GM23338 (cell line): ENCODE results near the gene MIER2. TPM values are rescaled to one million over a fixed set of nuclear protein-coding genes. Genes with fewer than 3 reads are reported as not detected.

ENCODE experiments used
- ATAC-seq: fragments of 200-7000 bp; cut with Tn5 transposase; 3 replicates; pipeline ENCODE4 v1.9.1; 2020
- DNase-seq: peaks from one replicate; pipeline ENCODE4 v3.0.0-alpha.2; 2015; ENCODE audit warnings: low spot score
- H2AFZ ChIP-seq: fragments of 200-600 bp; sonication (generic); 2 replicates; pipeline ENCODE4 v1.8.0; 2016; ENCODE audit warnings: antibody characterized with exemption, mild to moderate bottlenecking, moderate library complexity
- H3F3A ChIP-seq: fragments of 200-600 bp; sonication (generic); replicated peaks from 2 replicates; pipeline ENCODE4 v1.8.0; 2017; ENCODE audit warnings: antibody characterized with exemption, mixed run types, low read depth
- H3K27ac ChIP-seq: fragments of 200-600 bp; sonication (generic); 2 replicates; pipeline ENCODE4 v1.6.1; 2016; ENCODE audit warnings: low read depth
- H3K27me3 ChIP-seq: fragments of 200-600 bp; sonication (generic); 2 replicates; pipeline ENCODE4 v1.8.0; 2016; ENCODE audit warnings: mild to moderate bottlenecking, mixed run types, moderate library complexity; ENCODE audit not compliant: insufficient read depth
- H3K36me3 ChIP-seq: fragments of 200-600 bp; sonication (generic); 2 replicates; pipeline ENCODE4 v1.8.0; 2016; ENCODE audit warnings: mild to moderate bottlenecking; ENCODE audit not compliant: insufficient read depth
- H3K4me1 ChIP-seq: fragments of 200-600 bp; sonication (generic); 2 replicates; pipeline ENCODE4 v1.8.0; 2016; ENCODE audit warnings: mild to moderate bottlenecking, moderate library complexity; ENCODE audit not compliant: insufficient read depth
- H3K4me2 ChIP-seq: fragments of 200-600 bp; sonication (generic); 2 replicates; pipeline ENCODE4 v1.7.1; 2017; ENCODE audit warnings: mixed run types
- H3K4me3 ChIP-seq: fragments of 200-600 bp; sonication (generic); 2 replicates; pipeline ENCODE4 v1.6.1; 2016; ENCODE audit warnings: mixed run types
- H3K79me2 ChIP-seq: fragments of 200-600 bp; sonication (generic); replicated peaks from 2 replicates; pipeline ENCODE4 v1.8.0; 2017; ENCODE audit warnings: mild to moderate bottlenecking; ENCODE audit not compliant: insufficient read depth
- H3K9me2 ChIP-seq: fragments of 200-600 bp; sonication (generic); 2 replicates; pipeline ENCODE4 v1.8.0; 2017; ENCODE audit not compliant: insufficient read depth
- H4K20me1 ChIP-seq: fragments of 200-600 bp; sonication (generic); replicated peaks from 2 replicates; pipeline ENCODE4 v1.8.0; 2017; ENCODE audit warnings: mild to moderate bottlenecking; ENCODE audit not compliant: insufficient read depth
- H3K27ac Mint-ChIP-seq: 2 replicates; pipeline ENCODE4 v1.8.0; 2020; ENCODE audit warnings: inconsistent platforms, mild to moderate bottlenecking, moderate library complexity, mixed read lengths
- H3K27me3 Mint-ChIP-seq: 3 replicates; pipeline ENCODE4 v1.8.0; 2022; ENCODE audit warnings: low read depth, mild to moderate bottlenecking, moderate library complexity, mixed read lengths, inconsistent platforms; ENCODE audit not compliant: insufficient read depth, poor library complexity
- H3K36me3 Mint-ChIP-seq: 3 replicates; pipeline ENCODE4 v1.8.0; 2021; ENCODE audit warnings: low read depth, mild to moderate bottlenecking, inconsistent platforms, moderate library complexity, mixed read lengths
- H3K4me1 Mint-ChIP-seq: 3 replicates; pipeline ENCODE4 v1.8.0; 2020; ENCODE audit warnings: mild to moderate bottlenecking, inconsistent platforms, mixed read lengths
- H3K4me3 Mint-ChIP-seq: 3 replicates; pipeline ENCODE4 v1.8.0; 2021; ENCODE audit warnings: moderate library complexity, mild to moderate bottlenecking, inconsistent platforms, mixed read lengths
- H3K9me3 Mint-ChIP-seq: 3 replicates; pipeline ENCODE4 v1.8.0; 2020; ENCODE audit warnings: moderate library complexity, mild to moderate bottlenecking, inconsistent platforms, mixed read lengths
- EZH2 ChIP-seq: fragments of 200-600 bp; sonication (generic); IDR thresholded peaks from one replicate; pipeline ENCODE4 v1.8.0; 2017; ENCODE audit warnings: antibody characterized with exemption, mild to moderate bottlenecking, low read depth; ENCODE audit not compliant: unreplicated experiment
- EZH2phosphoT487 ChIP-seq: fragments of 200-600 bp; sonication (generic); IDR thresholded peaks from one replicate; pipeline ENCODE4 v1.8.1; 2018; ENCODE audit warnings: antibody characterized with exemption; ENCODE audit not compliant: unreplicated experiment
- NANOG ChIP-seq: IDR thresholded peaks from 2 replicates; pipeline ENCODE4 v1.6.1; 2016; ENCODE audit warnings: antibody characterized with exemption, borderline replicate concordance
- POLR2AphosphoS5 ChIP-seq: IDR thresholded peaks from 2 replicates; pipeline ENCODE4 v1.6.1; 2016; ENCODE audit warnings: antibody characterized with exemption, low read depth
- STAT1 ChIP-seq: IDR thresholded peaks from one replicate; pipeline ENCODE4 v1.6.1; 2016; ENCODE audit warnings: antibody characterized with exemption; ENCODE audit not compliant: unreplicated experiment
- ZNF331 ChIP-seq: fragments of 250-450 bp; sonication (Bioruptor Pico); IDR thresholded peaks from 2 replicates; pipeline ENCODE4 v1.5.0; 2020; ENCODE audit warnings: low read depth, mild to moderate bottlenecking, moderate library complexity
- polyA plus RNA-seq: library from polyadenylated mRNA; unstranded; fragments of >200 nt; fragmentation: Nextera tagmentation; extraction: Ambion mirVana; gene quantifications from 2 replicates; pipeline ENCODE4 v1.2.1, GENCODE V29; 2016
- total RNA-seq: library from RNA; depleted of rRNA; stranded (reverse); fragments of >200 nt; shearing (Covaris generic); gene quantifications from 2 replicates; pipeline ENCODE4 v1.2.3, GENCODE V29; 2014
- TF ChIP-seq, protein P1 (sequence below): fragments of 250-450 bp; sonication (Bioruptor Pico); IDR thresholded peaks from 2 replicates; pipeline ENCODE4 v1.5.0; 2020; ENCODE audit warnings: mild to moderate bottlenecking, moderate library complexity
- TF ChIP-seq, protein P2 (sequence below), 2 experiments: fragments of 200-600 bp in 1 of 2; sonication (generic) in 1 of 2; conservative IDR thresholded peaks; 2 replicates each; pipeline versions ENCODE4 v1.5.1 to v1.6.1; 2016 to 2017; ENCODE audit warnings: antibody characterized with exemption in 2 of 2, low read depth in 2 of 2, mild to moderate bottlenecking in 2 of 2, moderate library complexity in 1 of 2
- TF ChIP-seq, protein P3 (sequence below): IDR thresholded peaks from 2 replicates; pipeline ENCODE4 v1.6.1; 2016; ENCODE audit warnings: antibody characterized with exemption

Gene MIER2
- total and polyA plus RNA-seq, 2 experiments from 2014 or later: 30.2 to 37.9 TPM

DNA sequence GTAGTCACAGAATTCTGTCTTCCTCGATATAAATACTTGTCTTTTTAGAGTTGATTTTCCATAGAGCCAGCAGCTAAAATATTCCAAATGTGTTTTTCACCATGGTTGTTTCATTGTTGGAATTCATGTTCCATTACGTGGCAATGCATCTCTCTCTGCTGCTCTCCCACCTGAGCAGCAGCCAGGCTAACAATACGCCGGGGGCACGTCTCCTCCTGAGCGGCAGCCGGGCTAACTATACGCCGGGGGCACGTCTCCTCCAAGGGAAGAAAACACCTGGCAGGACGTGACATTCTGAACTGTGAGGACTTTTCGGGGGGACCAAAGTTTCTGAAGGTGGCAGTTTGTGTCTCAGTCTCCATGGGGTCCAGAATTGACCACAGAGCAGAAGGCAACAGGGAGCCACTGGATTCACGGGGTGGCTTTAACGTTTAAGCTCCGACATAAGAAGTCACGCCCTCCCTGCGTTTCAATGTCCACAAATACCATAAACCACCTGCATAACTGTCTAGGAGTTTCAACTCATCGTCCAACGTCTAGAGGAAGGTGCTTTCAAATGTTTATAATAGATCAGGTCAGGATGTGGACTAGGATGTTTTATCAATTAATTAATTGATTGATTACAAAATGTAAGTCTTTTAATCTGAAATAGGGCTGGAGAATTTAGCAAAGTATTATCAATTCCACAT lies 68.5 kb downstream of the MIER2 start (continued):
- TF ChIP-seq, protein P1, sequence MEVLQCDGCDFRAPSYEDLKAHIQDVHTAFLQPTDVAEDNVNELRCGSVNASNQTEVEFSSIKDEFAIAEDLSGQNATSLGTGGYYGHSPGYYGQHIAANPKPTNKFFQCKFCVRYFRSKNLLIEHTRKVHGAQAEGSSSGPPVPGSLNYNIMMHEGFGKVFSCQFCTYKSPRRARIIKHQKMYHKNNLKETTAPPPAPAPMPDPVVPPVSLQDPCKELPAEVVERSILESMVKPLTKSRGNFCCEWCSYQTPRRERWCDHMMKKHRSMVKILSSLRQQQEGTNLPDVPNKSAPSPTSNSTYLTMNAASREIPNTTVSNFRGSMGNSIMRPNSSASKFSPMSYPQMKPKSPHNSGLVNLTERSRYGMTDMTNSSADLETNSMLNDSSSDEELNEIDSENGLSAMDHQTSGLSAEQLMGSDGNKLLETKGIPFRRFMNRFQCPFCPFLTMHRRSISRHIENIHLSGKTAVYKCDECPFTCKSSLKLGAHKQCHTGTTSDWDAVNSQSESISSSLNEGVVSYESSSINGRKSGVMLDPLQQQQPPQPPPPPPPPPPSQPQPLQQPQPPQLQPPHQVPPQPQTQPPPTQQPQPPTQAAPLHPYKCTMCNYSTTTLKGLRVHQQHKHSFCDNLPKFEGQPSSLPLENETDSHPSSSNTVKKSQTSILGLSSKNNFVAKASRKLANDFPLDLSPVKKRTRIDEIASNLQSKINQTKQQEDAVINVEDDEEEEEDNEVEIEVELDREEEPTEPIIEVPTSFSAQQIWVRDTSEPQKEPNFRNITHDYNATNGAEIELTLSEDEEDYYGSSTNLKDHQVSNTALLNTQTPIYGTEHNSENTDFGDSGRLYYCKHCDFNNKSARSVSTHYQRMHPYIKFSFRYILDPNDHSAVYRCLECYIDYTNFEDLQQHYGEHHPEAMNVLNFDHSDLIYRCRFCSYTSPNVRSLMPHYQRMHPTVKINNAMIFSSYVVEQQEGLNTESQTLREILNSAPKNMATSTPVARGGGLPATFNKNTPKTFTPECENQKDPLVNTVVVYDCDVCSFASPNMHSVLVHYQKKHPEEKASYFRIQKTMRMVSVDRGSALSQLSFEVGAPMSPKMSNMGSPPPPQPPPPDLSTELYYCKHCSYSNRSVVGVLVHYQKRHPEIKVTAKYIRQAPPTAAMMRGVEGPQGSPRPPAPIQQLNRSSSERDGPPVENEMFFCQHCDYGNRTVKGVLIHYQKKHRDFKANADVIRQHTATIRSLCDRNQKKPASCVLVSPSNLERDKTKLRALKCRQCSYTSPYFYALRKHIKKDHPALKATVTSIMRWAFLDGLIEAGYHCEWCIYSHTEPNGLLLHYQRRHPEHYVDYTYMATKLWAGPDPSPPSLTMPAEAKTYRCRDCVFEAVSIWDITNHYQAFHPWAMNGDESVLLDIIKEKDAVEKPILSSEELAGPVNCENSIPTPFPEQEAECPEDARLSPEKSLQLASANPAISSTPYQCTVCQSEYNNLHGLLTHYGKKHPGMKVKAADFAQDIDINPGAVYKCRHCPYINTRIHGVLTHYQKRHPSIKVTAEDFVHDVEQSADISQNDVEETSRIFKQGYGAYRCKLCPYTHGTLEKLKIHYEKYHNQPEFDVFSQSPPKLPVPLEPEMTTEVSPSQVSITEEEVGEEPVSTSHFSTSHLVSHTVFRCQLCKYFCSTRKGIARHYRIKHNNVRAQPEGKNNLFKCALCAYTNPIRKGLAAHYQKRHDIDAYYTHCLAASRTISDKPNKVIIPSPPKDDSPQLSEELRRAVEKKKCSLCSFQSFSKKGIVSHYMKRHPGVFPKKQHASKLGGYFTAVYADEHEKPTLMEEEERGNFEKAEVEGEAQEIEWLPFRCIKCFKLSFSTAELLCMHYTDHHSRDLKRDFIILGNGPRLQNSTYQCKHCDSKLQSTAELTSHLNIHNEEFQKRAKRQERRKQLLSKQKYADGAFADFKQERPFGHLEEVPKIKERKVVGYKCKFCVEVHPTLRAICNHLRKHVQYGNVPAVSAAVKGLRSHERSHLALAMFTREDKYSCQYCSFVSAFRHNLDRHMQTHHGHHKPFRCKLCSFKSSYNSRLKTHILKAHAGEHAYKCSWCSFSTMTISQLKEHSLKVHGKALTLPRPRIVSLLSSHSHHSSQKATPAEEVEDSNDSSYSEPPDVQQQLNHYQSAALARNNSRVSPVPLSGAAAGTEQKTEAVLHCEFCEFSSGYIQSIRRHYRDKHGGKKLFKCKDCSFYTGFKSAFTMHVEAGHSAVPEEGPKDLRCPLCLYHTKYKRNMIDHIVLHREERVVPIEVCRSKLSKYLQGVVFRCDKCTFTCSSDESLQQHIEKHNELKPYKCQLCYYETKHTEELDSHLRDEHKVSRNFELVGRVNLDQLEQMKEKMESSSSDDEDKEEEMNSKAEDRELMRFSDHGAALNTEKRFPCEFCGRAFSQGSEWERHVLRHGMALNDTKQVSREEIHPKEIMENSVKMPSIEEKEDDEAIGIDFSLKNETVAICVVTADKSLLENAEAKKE (CRISPR knock-in tag): no peak
- TF ChIP-seq, protein P2, sequence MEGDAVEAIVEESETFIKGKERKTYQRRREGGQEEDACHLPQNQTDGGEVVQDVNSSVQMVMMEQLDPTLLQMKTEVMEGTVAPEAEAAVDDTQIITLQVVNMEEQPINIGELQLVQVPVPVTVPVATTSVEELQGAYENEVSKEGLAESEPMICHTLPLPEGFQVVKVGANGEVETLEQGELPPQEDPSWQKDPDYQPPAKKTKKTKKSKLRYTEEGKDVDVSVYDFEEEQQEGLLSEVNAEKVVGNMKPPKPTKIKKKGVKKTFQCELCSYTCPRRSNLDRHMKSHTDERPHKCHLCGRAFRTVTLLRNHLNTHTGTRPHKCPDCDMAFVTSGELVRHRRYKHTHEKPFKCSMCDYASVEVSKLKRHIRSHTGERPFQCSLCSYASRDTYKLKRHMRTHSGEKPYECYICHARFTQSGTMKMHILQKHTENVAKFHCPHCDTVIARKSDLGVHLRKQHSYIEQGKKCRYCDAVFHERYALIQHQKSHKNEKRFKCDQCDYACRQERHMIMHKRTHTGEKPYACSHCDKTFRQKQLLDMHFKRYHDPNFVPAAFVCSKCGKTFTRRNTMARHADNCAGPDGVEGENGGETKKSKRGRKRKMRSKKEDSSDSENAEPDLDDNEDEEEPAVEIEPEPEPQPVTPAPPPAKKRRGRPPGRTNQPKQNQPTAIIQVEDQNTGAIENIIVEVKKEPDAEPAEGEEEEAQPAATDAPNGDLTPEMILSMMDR (conservative IDR thresholded peaks at IDR 0.05; ENCODE audit: low read depth in 2 of 2): no peak
- TF ChIP-seq NANOG: no peak
- TF ChIP-seq EZH2: no peak

DNA sequence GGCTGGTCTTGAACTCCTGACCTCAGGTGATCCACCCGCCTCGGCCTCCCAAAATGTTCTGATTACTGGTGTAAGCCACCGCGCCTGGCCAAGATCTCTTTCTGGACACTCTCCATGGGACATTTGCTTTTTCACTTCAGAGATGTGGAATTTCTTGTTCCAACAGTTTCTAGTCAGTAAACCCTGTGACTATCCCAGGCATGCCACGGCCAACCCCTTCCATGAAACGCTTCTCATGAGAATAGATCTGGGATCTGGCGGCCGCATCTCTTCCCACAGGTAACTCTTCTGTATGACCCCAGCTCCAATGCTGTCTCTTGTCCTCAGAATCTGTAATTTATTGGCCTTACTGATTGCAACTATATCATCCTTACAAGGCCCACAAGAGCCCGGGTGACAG lies 69.6 kb downstream of the MIER2 start:
- Mint-ChIP-seq H3K36me3 (peaks cover 10% of the 10 kb centered on the region; the same call in 2 of the 3 replicates), H3K4me3 (no peak overlapping the region), H3K27me3 (peaks cover 11% of the 10 kb centered on the region), H3K4me1 (peaks cover 11% of the 10 kb centered on the region), H3K9me3 (no peaks in the 10 kb centered on the region; the same call in 2 of the 3 replicates), H3K27ac (no peak overlapping the region)
- Histone ChIP-seq H3K79me2 (no peaks in the 10 kb centered on the region), H3K27me3 (no peaks in the 10 kb centered on the region), H3K4me3 (no peak overlapping the region), H3K36me3 (no peaks in the 10 kb centered on the region), H3K27ac (no peak overlapping the region), H4K20me1 (no peaks in the 10 kb centered on the region), H3K9me2 (no peaks in the 10 kb centered on the region), H3K4me1 (peaks cover 6% of the 10 kb centered on the region), H2AFZ (no peak overlapping the region), H3K4me2 (no peak overlapping the region), H3F3A (no peaks in the 10 kb centered on the region)
- DNase-seq (no peak), ATAC-seq (no peak)
- no peak for TF ChIP-seq STAT1
- no peak for TF ChIP-seq EZH2phosphoT487
- no peak for TF ChIP-seq EZH2
- no peak for TF ChIP-seq POLR2AphosphoS5
- TF ChIP-seq, protein P3, sequence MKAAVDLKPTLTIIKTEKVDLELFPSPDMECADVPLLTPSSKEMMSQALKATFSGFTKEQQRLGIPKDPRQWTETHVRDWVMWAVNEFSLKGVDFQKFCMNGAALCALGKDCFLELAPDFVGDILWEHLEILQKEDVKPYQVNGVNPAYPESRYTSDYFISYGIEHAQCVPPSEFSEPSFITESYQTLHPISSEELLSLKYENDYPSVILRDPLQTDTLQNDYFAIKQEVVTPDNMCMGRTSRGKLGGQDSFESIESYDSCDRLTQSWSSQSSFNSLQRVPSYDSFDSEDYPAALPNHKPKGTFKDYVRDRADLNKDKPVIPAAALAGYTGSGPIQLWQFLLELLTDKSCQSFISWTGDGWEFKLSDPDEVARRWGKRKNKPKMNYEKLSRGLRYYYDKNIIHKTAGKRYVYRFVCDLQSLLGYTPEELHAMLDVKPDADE: no peak
- TF ChIP-seq, protein P2 (conservative IDR thresholded peaks at IDR 0.05; ENCODE audit: low read depth in 2 of 2): no peak
- TF ChIP-seq ZNF331 (CRISPR knock-in tag): no peak
